Thyroid gland (tissue), 4 donors: ENCODE measurements around the gene GNS.

Experiments used
- POLR2A ChIP-seq, 2 donors: fragments of 450-650 bp; IDR thresholded peaks; one replicate each; pipeline ENCODE4 v1.6.1; 2017; ENCODE audit warnings: antibody characterized with exemption in 2 of 2, mild to moderate bottlenecking in 2 of 2, moderate library complexity in 1 of 2
- TF ChIP-seq, protein P1 (sequence below), 6 experiments: fragments of 200-600 bp in 3 of 6; fragments of 450-650 bp in 3 of 6; sonication (generic) in 3 of 6; IDR thresholded peaks; one replicate each; pipeline ENCODE4 v1.5.1; 2016 to 2019; ENCODE audit warnings: antibody characterized with exemption in 6 of 6, mild to moderate bottlenecking in 2 of 6, inconsistent platforms in 1 of 6, moderate library complexity in 1 of 6

DNA sequence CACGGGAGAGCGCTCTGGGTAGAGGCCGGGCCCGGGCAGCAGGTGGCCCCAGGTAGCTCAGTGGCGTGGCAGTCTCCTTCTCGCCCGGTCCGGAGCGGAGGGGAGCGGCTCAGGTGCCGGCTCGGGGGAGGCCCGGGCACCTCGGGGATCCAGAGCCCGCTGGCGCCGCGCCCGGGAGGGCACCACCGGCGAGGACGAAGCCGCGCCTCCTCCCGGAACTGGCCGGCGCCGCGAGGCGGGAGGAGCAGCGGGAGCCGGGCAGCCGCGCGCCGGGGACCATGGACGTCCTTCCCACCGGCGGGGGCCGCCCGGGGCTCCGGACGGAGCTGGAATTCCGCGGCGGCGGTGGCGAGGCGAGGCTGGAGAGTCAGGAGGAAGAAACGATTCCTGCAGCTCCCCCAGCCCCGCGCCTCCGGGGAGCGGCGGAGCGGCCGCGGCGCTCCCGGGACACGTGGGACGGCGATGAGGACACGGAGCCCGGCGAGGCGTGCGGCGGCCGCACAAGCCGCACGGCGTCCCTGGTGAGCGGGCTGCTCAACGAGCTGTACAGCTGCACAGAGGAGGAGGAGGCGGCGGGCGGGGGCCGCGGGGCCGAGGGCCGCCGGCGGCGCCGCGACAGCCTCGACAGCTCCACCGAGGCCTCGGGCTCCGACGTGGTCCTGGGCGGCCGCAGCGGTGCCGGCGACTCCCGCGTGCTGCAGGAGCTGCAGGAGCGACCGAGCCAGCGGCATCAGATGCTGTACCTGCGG, 21.5 kb upstream of the GNS start:
- TF ChIP-seq, protein P1, sequence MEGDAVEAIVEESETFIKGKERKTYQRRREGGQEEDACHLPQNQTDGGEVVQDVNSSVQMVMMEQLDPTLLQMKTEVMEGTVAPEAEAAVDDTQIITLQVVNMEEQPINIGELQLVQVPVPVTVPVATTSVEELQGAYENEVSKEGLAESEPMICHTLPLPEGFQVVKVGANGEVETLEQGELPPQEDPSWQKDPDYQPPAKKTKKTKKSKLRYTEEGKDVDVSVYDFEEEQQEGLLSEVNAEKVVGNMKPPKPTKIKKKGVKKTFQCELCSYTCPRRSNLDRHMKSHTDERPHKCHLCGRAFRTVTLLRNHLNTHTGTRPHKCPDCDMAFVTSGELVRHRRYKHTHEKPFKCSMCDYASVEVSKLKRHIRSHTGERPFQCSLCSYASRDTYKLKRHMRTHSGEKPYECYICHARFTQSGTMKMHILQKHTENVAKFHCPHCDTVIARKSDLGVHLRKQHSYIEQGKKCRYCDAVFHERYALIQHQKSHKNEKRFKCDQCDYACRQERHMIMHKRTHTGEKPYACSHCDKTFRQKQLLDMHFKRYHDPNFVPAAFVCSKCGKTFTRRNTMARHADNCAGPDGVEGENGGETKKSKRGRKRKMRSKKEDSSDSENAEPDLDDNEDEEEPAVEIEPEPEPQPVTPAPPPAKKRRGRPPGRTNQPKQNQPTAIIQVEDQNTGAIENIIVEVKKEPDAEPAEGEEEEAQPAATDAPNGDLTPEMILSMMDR (IDR thresholded peaks at IDR 0.05): peak in 1 of 6 experiments; percentile 18
- TF ChIP-seq POLR2A (IDR thresholded peaks at IDR 0.05): peak in 1 of 2 donors; percentile 62
